B cell (primary cell): ENCODE measurements around the gene IKZF3. TPM values are rescaled to one million over a fixed set of nuclear protein-coding genes. Genes with fewer than 3 reads are reported as not detected.

Experiments used
- ATAC-seq: fragments of 200-7000 bp; cut with Tn5 transposase; one replicate; pipeline ENCODE4 v1.10.0; 2021; ENCODE audit warnings: low read depth, mild to moderate bottlenecking, moderate number of reproducible peaks, moderate library complexity
- CTCF ChIA-PET: fragments of 350-600 bp; sonication (Branson Sonifier 250); formaldehyde crosslinking; loops from one replicate; lab custom pipeline; 2021; ENCODE audit warnings: antibody characterized with exemption, inconsistent platforms; lab: Charles Lee
- POLR2A ChIA-PET: fragments of 350-600 bp; sonication (Branson Sonifier 250); formaldehyde crosslinking; loops from one replicate; lab custom pipeline; 2021; ENCODE audit warnings: antibody characterized with exemption; lab: Charles Lee
- DNase-seq: peaks from one replicate; pipeline ENCODE4 v3.0.0; 2013
- H2AFZ ChIP-seq: 2 replicates; pipeline ENCODE4 v1.6.1; 2012; ENCODE audit warnings: mild to moderate bottlenecking, low read depth, low read length; ENCODE audit not compliant: insufficient read depth, poor library complexity, severe bottlenecking
- H3K27ac ChIP-seq, 2 donors: 1 replicate in 1 of 2; 2 replicates in 1 of 2; pipeline ENCODE4 v1.5.1; 2012 to 2013; ENCODE audit warnings: low read length in 2 of 2, mild to moderate bottlenecking in 2 of 2, moderate library complexity in 1 of 2
- H3K27me3 ChIP-seq, 4 experiments: fragments of 200-600 bp in 1 of 4; sonication (generic) in 1 of 4; replicated peaks in 1 of 4; 1 replicate in 2 of 4; 2 replicates in 2 of 4; pipeline versions ENCODE4 v1.6.1 to v1.7.0; 2013 to 2016; ENCODE audit warnings: low read length in 3 of 4, mild to moderate bottlenecking in 2 of 4, mixed read lengths in 1 of 4, moderate library complexity in 1 of 4; ENCODE audit not compliant: insufficient read depth in 4 of 4, control insufficient read depth in 3 of 4; ENCODE audit errors: control extremely low read depth in 1 of 4
- H3K36me3 ChIP-seq, 2 experiments: replicated peaks in 1 of 2; 1 replicate in 1 of 2; 2 replicates in 1 of 2; pipeline versions ENCODE4 v1.6.1 to v1.7.1; 2013; ENCODE audit warnings: low read length in 1 of 2; ENCODE audit not compliant: insufficient read depth in 2 of 2, control insufficient read depth in 1 of 2; ENCODE audit errors: control extremely low read depth in 1 of 2, extremely low read depth in 1 of 2
- H3K4me1 ChIP-seq, 2 donors: fragments of 200-600 bp in 1 of 2; sonication (generic) in 1 of 2; 1 replicate in 1 of 2; 2 replicates in 1 of 2; pipeline versions ENCODE4 v1.5.1 to v1.6.1; 2013 to 2017; ENCODE audit warnings: low read length in 2 of 2; ENCODE audit not compliant: control insufficient read depth in 2 of 2, insufficient read depth in 2 of 2
- H3K4me2 ChIP-seq: replicated peaks from 2 replicates; pipeline ENCODE3; 2012; ENCODE audit warnings: mild to moderate bottlenecking, low read depth, low read length; ENCODE audit not compliant: poor library complexity, severe bottlenecking
- H3K4me3 ChIP-seq, 5 experiments: fragments of 200-600 bp in 1 of 5; sonication (generic) in 1 of 5; 1 replicate in 3 of 5; 2 replicates in 2 of 5; pipeline versions ENCODE4 v1.5.1 to v1.7.0; 2011 to 2016; ENCODE audit warnings: low read length in 4 of 5, mild to moderate bottlenecking in 4 of 5, low read depth in 2 of 5, control low read depth in 1 of 5, moderate library complexity in 1 of 5; ENCODE audit not compliant: insufficient read depth in 1 of 5; ENCODE audit errors: control extremely low read depth in 1 of 5, extremely low read depth in 1 of 5
- H3K79me2 ChIP-seq: fragments of 200-600 bp; sonication (generic); one replicate; pipeline ENCODE4 v1.6.0; 2016; ENCODE audit warnings: low read length; ENCODE audit not compliant: control insufficient read depth, insufficient read depth
- H3K9ac ChIP-seq: fragments of 200-600 bp; sonication (generic); 2 replicates; pipeline ENCODE4 v1.6.1; 2017; ENCODE audit warnings: mild to moderate bottlenecking, low read length, moderate library complexity
- H3K9me3 ChIP-seq, 3 donors: one replicate each; pipeline versions ENCODE4 v1.6.1 to v1.7.1; 2013; ENCODE audit warnings: low read length in 2 of 3; ENCODE audit not compliant: control insufficient read depth in 2 of 3, insufficient read depth in 1 of 3; ENCODE audit errors: control extremely low read depth in 1 of 3
- H4K20me1 ChIP-seq: 2 replicates; pipeline ENCODE4 v1.6.0; 2012; ENCODE audit warnings: mild to moderate bottlenecking, low read length; ENCODE audit not compliant: insufficient read depth, control insufficient read depth, poor library complexity, severe bottlenecking
- H3K27ac Mint-ChIP-seq: one replicate; pipeline ENCODE4 v1.8.0; 2021; ENCODE audit warnings: mixed read lengths
- H3K27me3 Mint-ChIP-seq: one replicate; pipeline ENCODE4 v1.8.0; 2021; ENCODE audit warnings: mixed read lengths
- H3K4me1 Mint-ChIP-seq: one replicate; pipeline ENCODE4 v1.8.0; 2021; ENCODE audit warnings: mixed read lengths
- H3K4me3 Mint-ChIP-seq: one replicate; pipeline ENCODE4 v1.8.0; 2021; ENCODE audit warnings: mixed read lengths
- H3K9me3 Mint-ChIP-seq: one replicate; pipeline ENCODE4 v1.8.0; 2022; ENCODE audit warnings: mixed read lengths; ENCODE audit not compliant: insufficient read depth
- CTCF ChIP-seq: fragments of 200-600 bp; IDR thresholded peaks from one replicate; pipeline ENCODE4 v1.8.0; 2022; ENCODE audit warnings: antibody characterized with exemption, mild to moderate bottlenecking
- EZH2 ChIP-seq: IDR thresholded peaks from 2 replicates; pipeline ENCODE4 v1.6.1; 2012; ENCODE audit warnings: borderline replicate concordance, low read depth, mild to moderate bottlenecking, moderate library complexity, low read length; ENCODE audit not compliant: insufficient read depth, poor library complexity, severe bottlenecking
- WGBS: methylation state at CpG from one replicate; pipeline ENCODE4 v1.1.5; 2013; ENCODE audit warnings: missing lambda C conversion rate; ENCODE audit not compliant: insufficient coverage; 5-methylcytosine and 5-hydroxymethylcytosine counted together
- intact Hi-C: fragments of 100-400 bp; cut with micrococcal nuclease; formaldehyde crosslinking; loops from one replicate; pipeline ENCODE4 v1.10.0; 2022
- polyA plus RNA-seq: library from polyadenylated mRNA; depleted of rRNA; stranded (reverse); fragments of >200 nt; gene quantifications from 2 replicates; pipeline ENCODE4 v1.2.3, GENCODE V29; 2012
- total RNA-seq, 2 donors: library from RNA; stranded (reverse); fragments of 120-200 nt in 1 of 2; gene quantifications; 1 replicate in 1 of 2; 2 replicates in 1 of 2; pipeline versions ENCODE4 v1.2.3 to v1.2.4, GENCODE V29; 2013 to 2022

The IKZF3 gene
- total and polyA plus RNA-seq, 2 donors (not counting 1 experiment from before 2014, with no cell fraction given) = 63.0 to 178 TPM

GRCh38 chr17:39772415-39772814 lies 91.7 kb downstream of the IKZF3 start:
- ChIA-PET CTCF (interaction anchor here (1.0 kb wide), 1 partner anchor 14 kb away, joined by 3 read pairs; no protein-coding TSS in a partner anchor), POLR2A (interaction anchor here (0.6 to 1.2 kb wide), 5 partner anchors 11 to 903 kb away, joined by 3 to 6 read pairs (median 3); no protein-coding TSS in a partner anchor)
- Histone ChIP-seq H3K79me2 (peaks cover 99% of the 10 kb centered on the region), H3K4me1 (peaks cover 84 to 89% of the 10 kb centered on the region in 2 donors), H3K27me3 (no peaks in the 10 kb centered on the region), H3K36me3 (peaks cover 5 to 65% of the 10 kb centered on the region in 2 experiments), H2AFZ (no peak overlapping the region), H3K9ac (peak overlapping the region; percentile 37), H3K4me3 (peak overlapping the region in 1 of 5 experiments; percentile 26), H3K4me2 (peak overlapping the region; percentile 77), H3K27ac (peak overlapping the region; percentile 74 to 86), H3K9me3 (no peaks in the 10 kb centered on the region), H4K20me1 (peaks cover 7% of the 10 kb centered on the region)
- ATAC-seq (no peak), DNase-seq (no peak)
- Mint-ChIP-seq H3K9me3 (no peaks in the 10 kb centered on the region), H3K27me3 (no peaks in the 10 kb centered on the region), H3K4me3 (peak overlapping the region; percentile 84), H3K4me1 (peaks cover 92% of the 10 kb centered on the region), H3K27ac (peak overlapping the region; percentile 98)
- TF ChIP-seq CTCF (no peak), EZH2 (no peak)
- intact Hi-C loops = loop anchor here (5.0 kb wide), 1 partner anchor 90 kb away; the partner anchor contains the start of gene IKZF3

GRCh38 chr17:39769974-39770587 lies 94.0 kb downstream of the IKZF3 start:
- WGBS = 44% methylated on average over 7 of the region's 8 CpGs
- Histone ChIP-seq H2AFZ (no peak overlapping the region), H3K27me3 (no peaks in the 10 kb centered on the region), H3K4me3 (no peak overlapping the region), H3K79me2 (peaks cover 100% of the 10 kb centered on the region), H3K27ac (peak overlapping the region; percentile 14 to 86), H4K20me1 (peaks cover 7% of the 10 kb centered on the region), H3K9ac (peak overlapping the region; percentile 6), H3K36me3 (peaks cover 7 to 83% of the 10 kb centered on the region in 2 experiments), H3K4me2 (peak overlapping the region; percentile 77), H3K9me3 (no peaks in the 10 kb centered on the region), H3K4me1 (peaks cover 84 to 90% of the 10 kb centered on the region in 2 donors)
- Mint-ChIP-seq H3K4me3 (peak overlapping the region; percentile 79), H3K27me3 (no peaks in the 10 kb centered on the region), H3K4me1 (peaks cover 95% of the 10 kb centered on the region), H3K27ac (peak overlapping the region; percentile 98), H3K9me3 (no peaks in the 10 kb centered on the region)
- ChIA-PET CTCF (interaction anchor here (0.9 to 2.2 kb wide), 8 partner anchors 10 to 95 kb away, joined by 3 to 16 read pairs (median 6); partner anchors contain the start of gene IKZF3), POLR2A (interaction anchor here (0.7 to 2.2 kb wide), 8 partner anchors 7 to 92 kb away, joined by 3 to 24 read pairs (median 4); no protein-coding TSS in a partner anchor)
- DNase-seq = no peak
- intact Hi-C loops = loop anchor here (1.0 to 5.0 kb wide), 2 partner anchors 14 to 92 kb away; partner anchors contain the start of gene IKZF3
- ATAC-seq = peak; percentile 67
- TF ChIP-seq CTCF (no peak), EZH2 (no peak)
